Endometrial microvascular endothelial cells (primary cell): ENCODE results near the gene CPNE7. TPM values are rescaled to one million over a fixed set of nuclear protein-coding genes. Genes with fewer than 3 reads are reported as not detected.
"Not testable (repeated sequence)": the region's sequence is repeated elsewhere in the genome, so short reads cannot be mapped to it uniquely, and the experiment has no call there.

Experiments
- in situ Hi-C: cut with HindIII; loops from 2 replicates; pipeline ENCODE4 v1.10.0; 2017; ENCODE audit warnings: low sequenced_read_pairs, low pct_unique_long_range_greater_than_20kb; ENCODE audit errors: inconsistent ontology term
- total RNA-seq: library from RNA; depleted of rRNA; stranded (reverse); fragments of >200 nt; gene quantifications from one replicate; pipeline ENCODE4 v1.2.3, GENCODE V29; 2015; ENCODE audit errors: inconsistent ontology term

The CPNE7 gene
- total RNA-seq, 1 donor from 2014 or later = 22.9 TPM

DNA sequence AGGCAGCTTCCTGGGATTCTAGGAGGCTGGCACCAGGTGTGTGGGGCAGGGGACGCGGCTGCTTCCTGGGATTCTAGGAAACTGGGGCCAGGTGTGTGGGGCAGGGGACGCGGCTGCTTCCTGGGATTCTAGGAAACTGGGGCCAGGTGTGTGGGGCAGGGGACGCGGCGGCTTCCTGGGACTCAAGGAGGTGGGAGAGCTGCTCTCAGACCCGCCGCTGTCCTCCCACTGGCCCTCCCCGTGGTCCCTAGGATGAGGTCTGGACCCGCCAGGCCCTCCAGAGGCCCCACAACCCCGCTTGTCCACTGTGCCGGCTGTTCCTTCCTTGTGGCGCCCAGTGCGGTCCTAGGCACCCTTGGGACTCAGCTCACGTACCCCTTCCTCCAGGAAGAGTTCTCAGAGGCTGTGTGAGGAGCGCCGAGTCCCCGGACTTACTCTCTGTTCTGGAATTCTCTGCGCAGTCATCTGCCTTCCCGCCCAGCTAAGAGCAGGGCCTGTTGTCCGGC is 38.4 kb downstream of the CPNE7 start:
- in situ Hi-C loops = no loop called here

DNA sequence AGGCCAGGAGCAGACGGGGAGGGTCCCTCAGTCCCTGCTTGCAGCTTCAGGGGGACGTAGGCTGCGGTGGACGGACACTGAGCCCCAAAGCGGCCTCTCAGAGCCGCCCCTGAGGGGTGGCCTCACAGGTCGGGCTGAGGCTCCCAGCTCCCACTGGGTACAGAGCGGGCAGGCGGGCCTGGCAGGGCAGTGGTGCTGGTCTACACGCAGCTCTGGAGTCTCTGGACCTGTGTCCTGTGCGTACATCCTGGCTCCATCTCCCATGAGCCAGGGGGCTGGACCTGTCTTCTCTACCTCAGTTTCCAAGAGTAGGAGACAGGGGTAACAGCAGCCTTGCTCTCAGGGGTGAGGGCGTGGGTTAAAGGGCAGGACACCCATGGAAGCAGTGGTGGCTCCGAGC is 39.6 kb downstream of the CPNE7 start:
- in situ Hi-C loops = no loop called here

DNA sequence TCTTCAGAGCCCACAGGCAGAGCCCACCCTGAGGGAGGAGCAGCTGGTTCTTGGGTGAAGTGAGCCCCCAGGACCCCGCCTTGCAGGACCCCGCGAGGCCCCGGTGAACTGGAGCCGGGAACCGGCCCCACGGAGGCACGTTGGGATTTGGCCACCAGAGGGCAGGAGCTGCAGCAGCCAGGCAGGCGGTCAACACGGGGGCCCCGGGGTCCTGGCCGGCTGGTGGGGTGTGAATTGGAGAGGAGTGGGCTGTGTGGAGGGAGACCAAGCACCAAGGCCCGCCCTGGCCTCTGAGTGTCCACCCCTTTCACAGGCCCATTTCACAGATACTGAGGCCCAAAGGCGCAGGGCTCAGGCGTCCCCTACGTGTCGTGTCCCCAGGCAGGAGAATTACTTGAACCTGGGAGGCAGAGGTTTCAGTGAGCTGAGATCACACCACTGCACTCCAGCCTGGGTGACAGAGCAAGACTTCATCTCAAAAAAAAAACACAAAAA is 40.1 kb downstream of the CPNE7 start:
- in situ Hi-C loops = no loop called here

DNA sequence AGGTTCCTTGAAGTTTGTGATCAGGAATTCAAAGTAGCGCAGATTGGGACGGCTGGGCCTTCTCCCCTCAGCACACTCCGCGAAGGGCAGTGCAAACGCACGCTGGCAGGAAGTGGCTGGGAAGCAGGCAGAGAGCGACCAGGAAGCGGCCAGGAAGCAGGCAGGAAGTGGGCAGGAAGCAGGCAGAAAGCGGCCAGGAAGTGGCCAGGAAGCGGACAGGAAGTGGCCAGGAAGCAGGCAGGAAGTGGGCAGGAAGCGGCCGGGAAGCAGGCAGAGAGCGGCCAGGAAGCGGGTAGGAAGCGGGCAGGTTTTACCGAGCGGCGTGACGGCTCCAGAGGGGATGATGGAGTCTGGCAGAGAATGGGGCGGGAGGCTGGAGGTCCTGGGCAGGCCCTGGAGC is 41.1 kb downstream of the CPNE7 start:
- in situ Hi-C loops = no loop called here

DNA sequence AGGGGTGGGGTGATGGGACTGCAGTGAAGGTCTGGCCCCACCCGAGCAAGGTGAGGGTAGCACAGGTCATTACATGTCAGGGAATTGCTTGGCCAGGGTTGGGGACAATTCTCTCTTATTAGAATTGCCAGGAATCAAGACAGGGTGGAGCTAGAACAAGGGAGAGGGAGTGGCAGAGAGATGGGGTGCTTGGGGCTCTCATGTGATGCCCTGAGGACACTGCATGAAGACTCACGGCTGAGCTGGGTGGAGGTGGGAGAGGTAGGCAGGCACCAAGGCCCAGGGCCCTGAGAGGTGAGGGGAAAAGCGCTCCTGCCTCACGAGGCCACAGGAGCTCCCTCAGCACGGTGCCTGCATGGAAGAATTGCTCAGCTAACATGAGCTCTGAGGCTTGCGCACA is 41.5 kb downstream of the CPNE7 start:
- in situ Hi-C loops = no loop called here

DNA sequence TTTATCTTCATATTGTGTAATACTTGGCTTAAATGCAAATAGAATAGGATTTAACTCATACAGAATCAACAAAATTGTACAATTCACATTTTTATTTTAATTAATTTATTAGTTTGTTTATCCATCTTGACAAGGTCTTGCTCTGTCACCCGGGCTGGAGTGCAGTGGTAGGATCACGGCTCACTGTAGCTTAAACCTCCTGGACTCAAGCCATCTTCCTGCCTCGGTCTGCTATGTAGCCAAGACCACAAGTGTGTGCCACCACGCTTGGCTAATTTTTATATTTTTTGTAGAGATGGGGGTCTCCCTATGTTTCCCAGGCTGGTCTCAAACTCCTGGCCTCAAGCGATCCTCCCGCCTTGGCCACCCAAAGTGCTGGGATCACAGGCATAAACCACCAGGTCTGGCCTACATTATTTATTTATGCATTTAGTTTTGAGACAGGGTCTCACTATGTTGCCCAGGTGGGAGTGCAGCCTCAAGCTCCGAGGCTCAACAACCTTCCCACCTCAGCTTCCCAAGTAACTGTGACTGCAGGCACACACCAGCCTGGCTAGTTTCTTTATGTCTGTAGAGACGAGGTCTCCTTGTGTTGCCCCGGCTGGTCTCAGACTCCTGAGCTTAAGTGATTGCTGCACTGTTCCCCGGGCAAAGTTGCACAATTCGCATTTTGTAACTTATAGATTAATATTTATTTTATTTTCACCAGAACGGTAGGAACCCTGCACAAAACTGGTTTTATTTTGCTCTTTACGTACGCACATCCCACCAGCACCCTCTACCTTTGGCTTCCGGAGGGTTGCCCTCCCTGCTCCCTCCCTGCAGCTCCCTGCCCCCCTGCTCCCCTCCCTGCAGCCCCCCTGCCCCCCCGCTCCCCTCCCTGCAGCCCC is 42.8 kb downstream of the CPNE7 start:
- in situ Hi-C loops = no loop called here

DNA sequence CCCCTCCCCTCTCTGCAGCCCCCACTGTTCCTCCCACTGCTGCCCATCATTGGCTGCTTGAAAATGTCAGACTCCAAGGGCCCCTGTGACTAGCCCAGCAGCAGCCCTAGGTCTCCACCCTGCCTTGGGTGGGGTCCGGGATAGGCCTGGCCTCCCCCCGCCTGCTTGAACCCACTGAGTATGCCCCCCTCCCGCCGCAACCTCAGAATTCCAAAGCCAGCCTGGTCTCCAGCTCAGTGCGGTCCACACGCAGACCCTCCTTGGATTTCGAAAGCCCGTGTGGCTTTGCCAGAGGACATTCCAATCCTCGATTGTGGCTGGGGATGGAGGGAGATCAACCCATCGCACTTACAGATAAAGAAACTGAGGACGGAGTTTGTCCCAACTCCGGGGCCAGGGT is 44.3 kb downstream of the CPNE7 start:
- in situ Hi-C loops = no loop called here

DNA sequence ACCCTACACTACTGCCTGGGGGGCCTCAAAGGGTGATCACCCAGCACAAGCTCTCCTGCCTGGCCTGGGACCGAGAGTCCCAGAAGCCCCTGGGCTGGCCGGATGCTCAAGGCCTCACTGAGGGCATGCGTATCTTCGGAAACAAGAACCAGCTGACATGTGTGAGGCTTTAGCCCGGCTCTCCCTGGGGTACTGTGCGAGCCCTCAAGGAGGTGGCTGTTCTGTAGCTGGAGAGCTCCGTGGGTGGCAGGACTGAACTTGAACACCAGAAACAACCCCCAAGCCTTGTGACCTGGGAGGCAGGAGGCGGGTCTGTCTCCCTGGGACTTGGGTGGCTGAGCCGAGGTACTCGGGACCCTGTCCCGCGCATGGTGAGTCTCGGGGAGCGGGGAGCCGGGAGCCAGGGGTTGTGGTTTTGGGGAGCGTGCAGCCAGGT is 44.9 kb downstream of the CPNE7 start:
- in situ Hi-C loops = no loop called here

DNA sequence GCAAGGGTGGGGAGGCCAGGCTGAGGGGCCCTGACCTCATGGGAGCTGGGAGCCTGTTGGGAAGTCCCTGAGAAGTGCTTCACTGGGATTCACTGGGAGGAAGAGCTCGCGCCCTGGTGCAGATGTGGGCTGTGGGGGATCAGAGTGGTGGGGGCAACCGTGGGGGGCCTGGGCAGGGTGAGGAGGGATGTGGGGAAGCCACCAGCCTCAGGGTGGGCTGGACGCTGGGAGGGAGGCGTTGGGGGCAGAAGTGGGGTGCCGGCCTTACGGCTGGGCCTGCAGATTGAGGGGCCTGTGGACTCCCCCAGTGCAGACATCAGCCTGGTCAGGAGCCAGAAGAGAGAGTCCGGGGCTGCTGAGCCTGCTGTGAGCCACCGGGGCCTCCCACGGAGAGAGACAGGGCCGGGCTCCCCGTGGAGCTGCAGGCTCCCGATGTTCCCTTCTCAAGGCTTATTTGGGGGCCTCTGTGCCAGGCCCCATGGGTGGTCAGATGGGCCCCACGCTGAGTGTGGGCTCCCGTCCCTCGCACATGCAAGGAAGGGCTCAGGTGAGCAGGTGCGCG is 45.7 kb downstream of the CPNE7 start:
- in situ Hi-C loops = no loop called here

DNA sequence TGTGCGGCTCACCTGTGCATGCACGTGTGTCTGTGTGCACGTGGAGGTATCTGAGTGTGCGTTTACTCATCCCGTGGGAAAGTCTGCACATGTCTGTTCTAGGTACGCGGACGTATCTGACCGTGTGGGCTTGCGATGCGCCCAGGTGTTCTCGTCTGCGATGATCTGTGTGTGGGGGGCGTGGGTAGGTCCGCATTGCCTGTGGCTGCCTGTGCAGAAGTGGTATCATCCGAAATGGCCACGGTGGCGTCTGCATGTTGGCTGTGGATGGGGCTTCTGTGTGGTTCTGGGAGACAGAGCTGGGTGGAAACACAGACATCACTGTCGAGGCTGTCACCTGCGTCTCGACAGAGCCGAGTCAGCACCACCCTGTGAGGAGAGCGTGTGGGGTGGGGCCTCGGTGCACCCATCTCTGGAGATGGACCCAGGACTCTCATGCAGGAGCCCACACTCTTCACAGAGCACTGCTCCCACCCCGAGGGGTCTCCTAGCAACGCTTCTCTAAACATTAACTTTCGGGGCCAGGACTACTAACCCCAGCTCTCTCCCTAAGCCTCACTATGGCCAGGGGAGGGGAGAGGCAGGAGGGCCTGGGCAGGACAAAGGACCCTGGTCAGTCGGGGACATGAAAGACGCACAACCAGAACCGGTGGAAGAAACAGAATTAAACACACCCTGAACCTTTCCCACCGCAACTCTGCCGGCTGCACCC is 46.3 kb downstream of the CPNE7 start:
- in situ Hi-C loops = no loop called here

DNA sequence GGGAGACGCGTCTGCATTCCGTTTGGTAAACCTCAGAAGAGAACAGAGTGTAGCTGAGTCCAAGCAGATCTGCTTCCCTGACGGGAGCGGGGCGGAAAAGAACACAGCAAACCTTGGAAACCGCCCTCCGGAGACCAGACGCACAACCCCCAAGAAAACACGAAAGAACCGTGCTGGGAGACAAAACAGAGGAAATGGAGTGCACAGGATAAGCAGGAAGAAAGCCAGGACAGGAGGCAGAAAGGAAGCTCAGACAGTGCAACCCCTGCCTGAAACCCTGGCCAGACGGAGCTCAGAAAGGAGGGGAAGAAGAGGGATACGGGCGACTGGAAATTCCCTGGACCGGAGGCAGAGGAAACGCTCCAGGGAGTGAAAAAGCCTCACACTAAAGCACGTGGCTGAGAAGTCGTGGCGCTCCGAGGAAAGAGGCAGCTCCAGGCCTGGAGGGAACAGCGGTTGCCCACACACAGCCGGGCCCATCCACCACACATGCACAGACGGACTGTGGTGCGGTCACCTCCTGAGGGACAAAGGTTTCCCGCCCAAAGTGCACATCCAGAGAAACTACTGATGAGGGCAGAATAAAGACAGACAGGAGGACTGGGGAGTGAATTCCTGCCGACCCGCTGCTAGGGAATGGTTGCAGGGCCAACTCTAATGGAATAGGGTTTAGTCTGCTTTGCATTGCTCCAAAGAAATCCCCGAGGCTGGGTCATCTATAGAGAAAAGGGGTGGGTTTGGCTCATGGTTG is 48.1 kb downstream of the CPNE7 start:
- in situ Hi-C loops = no loop called here

DNA sequence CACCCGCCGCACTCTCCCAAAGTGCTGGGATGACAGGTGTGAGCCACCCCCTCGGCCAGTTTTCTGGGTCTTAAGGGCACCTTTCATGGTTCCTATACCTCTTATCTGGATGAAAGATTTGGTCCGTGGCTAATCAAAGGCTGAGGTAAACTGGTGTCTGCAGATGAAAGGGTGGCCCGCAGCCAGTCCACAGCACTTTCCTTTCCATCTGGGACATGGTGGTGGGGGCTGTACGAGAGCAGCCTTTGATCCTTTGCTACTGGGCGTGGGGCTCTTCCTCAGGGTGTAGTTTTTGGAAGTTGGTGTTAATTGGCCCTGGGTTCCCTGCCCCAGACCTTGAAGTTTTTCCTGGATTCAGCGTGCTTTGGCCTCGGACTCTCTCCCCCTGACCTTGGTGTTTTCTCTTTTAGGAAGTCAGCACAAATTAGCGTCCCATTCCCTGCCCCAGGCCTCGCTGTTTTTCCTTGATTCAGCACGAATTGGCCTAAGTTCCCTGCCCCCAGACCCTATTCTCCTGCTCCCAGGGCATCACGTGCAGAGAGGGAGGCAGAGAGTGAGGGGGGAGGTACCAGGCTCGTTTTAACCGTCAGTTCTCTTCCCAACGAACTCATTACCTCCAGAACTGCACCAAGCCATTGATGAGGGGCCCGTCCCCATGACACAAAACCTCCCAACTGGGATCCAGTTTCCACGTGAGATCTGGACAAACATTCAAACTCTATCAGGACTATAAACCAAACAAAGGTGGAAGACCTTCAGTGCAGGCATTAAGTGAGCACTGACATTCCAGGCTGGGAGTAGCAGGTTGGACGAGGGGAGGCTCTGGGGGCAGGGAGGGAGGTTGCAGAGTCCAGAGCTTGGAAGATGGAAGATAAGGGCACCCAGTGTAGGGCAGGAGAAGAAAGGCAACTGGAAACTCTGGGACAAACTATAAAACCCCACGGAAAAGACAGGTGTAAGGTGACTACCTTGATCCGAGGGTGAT is 49.5 kb downstream of the CPNE7 start:
- in situ Hi-C loops = no loop called here

DNA sequence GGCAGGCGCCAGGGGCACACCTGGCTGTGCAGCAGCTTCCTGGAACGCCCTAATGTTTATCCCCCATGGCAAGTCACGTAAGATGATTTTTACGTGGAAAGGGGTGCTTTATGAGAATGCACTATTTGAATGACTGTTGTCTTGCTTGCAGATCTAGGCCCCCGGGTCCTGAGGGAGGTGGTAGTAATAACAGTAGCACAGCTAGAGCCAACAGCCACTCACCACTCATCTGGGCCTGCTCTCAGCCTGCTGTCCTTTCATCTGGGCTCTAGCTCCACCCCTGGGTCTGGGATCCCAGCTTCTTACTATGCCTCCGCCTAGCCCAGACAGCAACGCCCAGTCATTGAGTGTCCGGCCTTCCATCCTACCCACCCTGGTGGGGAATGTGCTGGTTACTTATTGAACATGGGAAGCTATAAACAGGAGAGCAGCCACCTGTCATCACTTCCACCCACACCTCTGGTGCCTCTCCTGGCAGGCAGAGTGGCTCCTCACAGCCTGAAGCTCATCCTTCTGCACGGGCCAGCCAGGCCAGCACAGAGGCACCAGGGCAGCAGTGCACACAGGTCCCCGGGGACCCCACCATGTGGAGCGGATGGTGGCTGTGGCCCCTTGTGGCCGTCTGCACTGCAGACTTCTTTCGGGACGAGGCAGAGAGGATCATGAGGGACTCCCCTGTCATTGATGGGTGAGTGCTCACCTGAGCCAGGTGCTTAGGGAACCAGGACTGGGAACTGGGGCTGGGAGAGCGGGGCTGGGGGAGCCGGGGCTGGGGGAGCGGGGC is 54.5 kb downstream of the CPNE7 start:
- in situ Hi-C loops = no loop called here

DNA sequence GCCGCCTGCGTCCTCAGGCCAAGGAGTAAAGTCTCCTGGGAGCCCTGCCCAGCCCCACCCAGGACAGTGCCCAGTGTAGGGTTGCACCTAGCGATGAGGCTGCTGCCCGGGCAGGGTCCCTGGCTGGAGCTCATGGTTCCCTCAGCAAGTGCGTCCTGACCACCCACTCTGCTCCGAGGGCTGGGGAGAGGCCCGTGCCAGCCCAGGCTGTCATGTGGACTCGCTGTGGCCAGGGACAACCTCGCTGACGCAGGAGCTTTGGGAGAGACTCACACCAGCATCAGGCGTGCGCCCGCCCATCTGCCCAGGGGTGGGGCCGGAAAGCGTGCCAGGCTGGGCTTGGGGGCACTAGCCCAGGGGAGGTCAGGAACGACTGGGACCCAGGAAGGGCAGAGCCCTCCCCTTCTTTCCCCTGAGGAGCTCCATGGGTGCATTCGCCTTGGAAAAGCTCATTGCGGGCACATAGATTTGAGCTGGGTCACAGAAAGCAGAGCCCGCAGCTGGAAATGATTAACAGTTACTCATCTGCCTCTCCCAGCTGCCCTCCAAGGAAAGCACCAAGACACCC is 57.6 kb downstream of the CPNE7 start:
- in situ Hi-C loops = no loop called here

DNA sequence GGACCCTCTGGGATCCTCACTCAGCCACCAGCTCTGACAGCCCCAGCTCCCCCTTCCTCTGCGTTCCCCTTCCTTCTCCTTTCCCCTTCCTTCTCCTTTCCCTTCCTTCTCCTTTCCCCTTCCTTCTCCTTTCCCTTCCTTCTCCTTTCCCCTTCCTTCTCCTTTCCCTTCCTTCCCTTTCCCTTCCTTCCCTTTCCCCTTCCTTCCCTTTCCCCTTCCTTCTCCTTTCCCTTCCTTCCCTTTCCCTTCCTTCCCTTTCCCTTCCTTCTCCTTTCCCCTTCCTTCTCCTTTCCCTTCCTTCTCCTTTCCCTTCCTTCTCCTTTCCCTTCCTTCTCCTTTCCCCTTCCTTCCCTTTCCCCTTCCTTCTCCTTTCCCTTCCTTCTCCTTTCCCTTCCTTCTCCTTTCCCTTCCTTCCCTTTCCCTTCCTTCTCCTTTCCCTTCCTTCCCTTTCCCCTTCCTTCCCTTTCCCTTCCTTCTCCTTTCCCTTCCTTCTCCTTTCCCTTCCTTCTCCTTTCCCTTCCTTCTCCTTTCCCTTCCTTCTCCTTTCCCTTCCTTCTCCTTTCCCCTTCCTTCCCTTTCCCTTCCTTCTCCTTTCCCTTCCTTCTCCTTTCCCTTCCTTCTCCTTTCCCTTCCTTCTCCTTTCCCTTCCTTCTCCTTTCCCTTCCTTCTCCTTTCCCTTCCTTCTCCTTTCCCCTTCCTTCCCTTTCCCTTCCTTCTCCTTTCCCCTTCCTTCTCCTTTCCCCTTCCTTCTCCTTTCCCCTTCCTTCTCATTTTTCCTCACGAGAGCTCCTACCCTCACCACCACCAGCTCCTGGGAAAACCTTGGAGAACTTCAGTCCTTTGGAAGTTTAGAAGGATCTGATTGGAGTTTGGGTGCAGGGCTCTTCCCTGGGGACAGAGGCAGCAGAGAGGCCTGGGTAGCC is 59.2 kb downstream of the CPNE7 start:
- in situ Hi-C loops = not testable (repeated sequence)

DNA sequence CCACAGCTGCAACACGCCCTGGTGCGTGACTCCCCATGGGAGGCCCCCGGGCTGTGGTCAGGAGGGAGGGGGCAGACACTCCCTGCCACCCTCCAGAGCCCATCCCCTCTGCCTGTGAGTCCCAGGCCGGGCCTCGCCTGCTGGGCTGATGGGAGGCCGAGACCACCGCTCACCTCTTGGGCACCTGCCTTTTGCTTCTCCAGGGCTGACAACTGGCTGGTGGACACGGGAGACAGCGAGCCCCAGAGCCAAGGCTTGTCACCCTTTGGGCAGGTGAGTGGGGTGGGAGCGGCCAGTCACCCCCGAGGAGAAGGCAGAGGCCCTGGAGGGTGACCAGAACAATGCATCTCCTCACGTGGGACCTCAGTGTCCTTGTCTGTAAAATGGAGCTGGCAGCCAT is 61.1 kb downstream of the CPNE7 start:
- in situ Hi-C loops = no loop called here
